ENCODE data around the gene ALDH1L1. TPM values are rescaled to one million over a fixed set of nuclear protein-coding genes. Genes with fewer than 3 reads are reported as not detected.
A peak's percentile ranks its signal among the peaks of the same experiment; 100 is the strongest.

The ALDH1L1 gene
- total RNA-seq, 2 experiments from 2014 or later = not detected

- CTCF ChIA-PET = no interaction called here
- POLR2A ChIA-PET = interaction anchor here (1.0 kb wide), 1 partner anchor 12 kb away, joined by 4 read pairs; no protein-coding TSS in a partner anchor
- Mint-ChIP-seq H3K9me3 (no peaks in the 10 kb centered on the region), H3K27me3 (peaks cover 52% of the 10 kb centered on the region), H3K36me3 (ENCODE audit: low read depth) (no peaks in the 10 kb centered on the region), H3K27ac (no peak overlapping the region), H3K4me1 (ENCODE audit: low read depth) (peaks cover 1% of the 10 kb centered on the region), H3K4me3 (no peak overlapping the region)
- ATAC-seq (peak; percentile 34), DNase-seq (no peak)
- TF ChIP-seq CTCF (IDR thresholded peaks at IDR 0.05) = no peak
- intact Hi-C loops (cut with micrococcal nuclease) = no loop called here
Observed at GRCh38 chr3:126212620-126213378, 32.4 kb upstream of the ALDH1L1 start.

- no peak for DNase-seq
- H3K9me3 Mint-ChIP-seq = no peaks in the 10 kb centered on the region
- no peak for ATAC-seq
- ChIA-PET CTCF (no interaction called here), POLR2A (no interaction called here)
- peaks cover 1% of the 10 kb centered on the region for H3K4me1 Mint-ChIP-seq (ENCODE audit: low read depth)
- peaks cover 52% of the 10 kb centered on the region for H3K27me3 Mint-ChIP-seq
- intact Hi-C loops (cut with micrococcal nuclease) = no loop called here
- no peak overlapping the region for H3K27ac Mint-ChIP-seq
- no peak overlapping the region for H3K4me3 Mint-ChIP-seq
- no peaks in the 10 kb centered on the region for H3K36me3 Mint-ChIP-seq (ENCODE audit: low read depth)
- TF ChIP-seq CTCF (IDR thresholded peaks at IDR 0.05) = no peak
Observed at GRCh38 chr3:126212250-126212619, 31.8 kb upstream of the ALDH1L1 start.

GRCh38 chr3:126211569-126211968 is 31.2 kb upstream of the ALDH1L1 start:
- intact Hi-C loops (cut with micrococcal nuclease) = no loop called here
- no peak for ATAC-seq
- no peaks in the 10 kb centered on the region for H3K9me3 Mint-ChIP-seq
- TF ChIP-seq CTCF (IDR thresholded peaks at IDR 0.05) = no peak
- H3K4me1 Mint-ChIP-seq (ENCODE audit: low read depth) = peaks cover 1% of the 10 kb centered on the region
- no peaks in the 10 kb centered on the region for H3K36me3 Mint-ChIP-seq (ENCODE audit: low read depth)
- no peak for DNase-seq
- H3K27me3 Mint-ChIP-seq = peaks cover 52% of the 10 kb centered on the region
- no peak overlapping the region for H3K4me3 Mint-ChIP-seq
- CTCF ChIA-PET = no interaction called here
- no peak overlapping the region for H3K27ac Mint-ChIP-seq
- POLR2A ChIA-PET = no interaction called here

GRCh38 chr3:126210606-126211005 is 30.2 kb upstream of the ALDH1L1 start:
- H3K27me3 Mint-ChIP-seq = peaks cover 53% of the 10 kb centered on the region
- H3K9me3 Mint-ChIP-seq = no peaks in the 10 kb centered on the region
- intact Hi-C loops (cut with micrococcal nuclease) = no loop called here
- ChIA-PET POLR2A (no interaction called here), CTCF (interaction anchor here (0.9 kb wide), 1 partner anchor 12 kb away, joined by 5 read pairs; no protein-coding TSS in a partner anchor)
- ATAC-seq = no peak
- H3K4me1 Mint-ChIP-seq (ENCODE audit: low read depth) = peaks cover 1% of the 10 kb centered on the region
- no peak for TF ChIP-seq CTCF (IDR thresholded peaks at IDR 0.05)
- DNase-seq = no peak
- no peak overlapping the region for H3K27ac Mint-ChIP-seq
- H3K4me3 Mint-ChIP-seq = no peak overlapping the region
- no peaks in the 10 kb centered on the region for H3K36me3 Mint-ChIP-seq (ENCODE audit: low read depth)

GRCh38 chr3:126209741-126210140 is 29.4 kb upstream of the ALDH1L1 start:
- DNase-seq (no peak), ATAC-seq (no peak)
- POLR2A ChIA-PET = no interaction called here
- intact Hi-C loops (cut with micrococcal nuclease) = no loop called here
- Mint-ChIP-seq H3K36me3 (ENCODE audit: low read depth) (no peaks in the 10 kb centered on the region), H3K4me1 (ENCODE audit: low read depth) (peaks cover 1% of the 10 kb centered on the region), H3K9me3 (no peaks in the 10 kb centered on the region), H3K27me3 (peaks cover 49% of the 10 kb centered on the region), H3K27ac (no peak overlapping the region), H3K4me3 (no peak overlapping the region)
- TF ChIP-seq CTCF (IDR thresholded peaks at IDR 0.05) = no peak
- CTCF ChIA-PET = interaction anchor here (2.6 kb wide), 1 partner anchor 10 kb away, joined by 11 read pairs; no protein-coding TSS in a partner anchor
